Caco-2 (cell line): ENCODE measurements around the gene STON2. TPM values are rescaled to one million over a fixed set of nuclear protein-coding genes. Genes with fewer than 3 reads are reported as not detected.
"Not testable (repeated sequence)": the region's sequence is repeated elsewhere in the genome, so short reads cannot be mapped to it uniquely, and the experiment has no call there.

Source experiments
- BruUV-seq: library from RNA; stranded (reverse); fragments of 400-500 nt; replicated peaks from 2 replicates; lab custom pipeline; 2021; lab: Mats Ljungman, UMichigan
- CTCF ChIA-PET: fragments of 300-600 bp; sonication (Branson Sonifier 250); formaldehyde crosslinking; loops from one replicate; lab custom pipeline; 2022; ENCODE audit warnings: antibody characterized with exemption; lab: Charles Lee
- POLR2A ChIA-PET: fragments of 300-600 bp; sonication (Branson Sonifier 250); formaldehyde crosslinking; loops from one replicate; lab custom pipeline; 2022; ENCODE audit warnings: antibody characterized with exemption; lab: Charles Lee
- DNase-seq, 2 experiments: peaks; one replicate each; pipeline versions ENCODE4 v3.0.0 to v3.0.0-alpha.2; 2020 to 2022
- H3K27me3 ChIP-seq: replicated peaks from 2 replicates; pipeline ENCODE4 v1.6.0; 2011; ENCODE audit warnings: low read length; ENCODE audit not compliant: control insufficient read depth, insufficient read depth
- H3K36me3 ChIP-seq: 2 replicates; pipeline ENCODE4 v1.5.1; 2011; ENCODE audit warnings: low read length; ENCODE audit not compliant: control insufficient read depth, insufficient read depth
- H3K4me1 ChIP-seq: fragments of 250-450 bp; sonication (Bioruptor Pico); 2 replicates; pipeline ENCODE4 v1.5.1; 2020; ENCODE audit warnings: mild to moderate bottlenecking
- H3K4me3 ChIP-seq: 2 replicates; pipeline ENCODE4 v1.5.1; 2011; ENCODE audit warnings: low read depth, mild to moderate bottlenecking, control low read depth, low read length
- H3K9me3 ChIP-seq: fragments of 250-450 bp; sonication (Bioruptor Pico); 2 replicates; pipeline ENCODE4 v1.5.1; 2020; ENCODE audit warnings: mild to moderate bottlenecking, moderate library complexity
- H3K27ac Mint-ChIP-seq: one replicate; pipeline ENCODE4 v1.8.0; 2022; ENCODE audit warnings: mixed read lengths; ENCODE audit not compliant: unreplicated experiment
- H3K27me3 Mint-ChIP-seq: one replicate; pipeline ENCODE4 v1.8.0; 2022; ENCODE audit warnings: mixed read lengths; ENCODE audit not compliant: insufficient read depth, unreplicated experiment
- H3K36me3 Mint-ChIP-seq: one replicate; pipeline ENCODE4 v1.8.0; 2022; ENCODE audit warnings: mild to moderate bottlenecking, mixed read lengths; ENCODE audit not compliant: insufficient read depth, unreplicated experiment
- H3K4me1 Mint-ChIP-seq: one replicate; pipeline ENCODE4 v1.8.0; 2022; ENCODE audit warnings: low read depth, mixed read lengths; ENCODE audit not compliant: unreplicated experiment
- H3K4me3 Mint-ChIP-seq: one replicate; pipeline ENCODE4 v1.8.0; 2022; ENCODE audit warnings: mild to moderate bottlenecking, moderate library complexity, mixed read lengths; ENCODE audit not compliant: unreplicated experiment
- H3K9me3 Mint-ChIP-seq: one replicate; pipeline ENCODE4 v1.8.0; 2022; ENCODE audit warnings: mixed read lengths; ENCODE audit not compliant: unreplicated experiment
- intact Hi-C: fragments of 100-400 bp; cut with micrococcal nuclease; formaldehyde crosslinking; loops from one replicate; pipeline ENCODE4 v1.10.0; 2022; ENCODE audit not compliant: unreplicated experiment
- total RNA-seq: library from RNA; stranded (reverse); gene quantifications from 2 replicates; pipeline ENCODE4 v1.2.3, GENCODE V29; 2022
- TF ChIP-seq, protein P1 (sequence below), 2 experiments: fragments of 200-600 bp in 1 of 2; IDR thresholded peaks; 1 replicate in 1 of 2; 2 replicates in 1 of 2; pipeline versions ENCODE4 v1.5.1 to v1.8.0; 2011 to 2022; ENCODE audit warnings: antibody characterized with exemption in 1 of 2, control low read depth in 1 of 2, inconsistent platforms in 1 of 2, low read depth in 1 of 2, low read length in 1 of 2, mild to moderate bottlenecking in 1 of 2, moderate library complexity in 1 of 2; ENCODE audit not compliant: insufficient read depth in 1 of 2, severe bottlenecking in 1 of 2, unreplicated experiment in 1 of 2

Gene STON2
- total RNA-seq, 1 experiment from 2014 or later, result 43.5 TPM

- Mint-ChIP-seq H3K27me3 (no peaks in the 10 kb centered on the region), H3K36me3 (peaks cover 13% of the 10 kb centered on the region), H3K4me3 (no peak overlapping the region), H3K27ac (no peak overlapping the region), H3K9me3 (no peaks in the 10 kb centered on the region), H3K4me1 (peaks cover 32% of the 10 kb centered on the region)
- H3K27me3 ChIP-seq, result no peaks in the 10 kb centered on the region
- BruUV-seq, result no TSS peak
- no peaks in the 10 kb centered on the region for H3K9me3 ChIP-seq
- CTCF ChIA-PET, result no interaction called here
- POLR2A ChIA-PET, result no interaction called here
- TF ChIP-seq, protein P1, sequence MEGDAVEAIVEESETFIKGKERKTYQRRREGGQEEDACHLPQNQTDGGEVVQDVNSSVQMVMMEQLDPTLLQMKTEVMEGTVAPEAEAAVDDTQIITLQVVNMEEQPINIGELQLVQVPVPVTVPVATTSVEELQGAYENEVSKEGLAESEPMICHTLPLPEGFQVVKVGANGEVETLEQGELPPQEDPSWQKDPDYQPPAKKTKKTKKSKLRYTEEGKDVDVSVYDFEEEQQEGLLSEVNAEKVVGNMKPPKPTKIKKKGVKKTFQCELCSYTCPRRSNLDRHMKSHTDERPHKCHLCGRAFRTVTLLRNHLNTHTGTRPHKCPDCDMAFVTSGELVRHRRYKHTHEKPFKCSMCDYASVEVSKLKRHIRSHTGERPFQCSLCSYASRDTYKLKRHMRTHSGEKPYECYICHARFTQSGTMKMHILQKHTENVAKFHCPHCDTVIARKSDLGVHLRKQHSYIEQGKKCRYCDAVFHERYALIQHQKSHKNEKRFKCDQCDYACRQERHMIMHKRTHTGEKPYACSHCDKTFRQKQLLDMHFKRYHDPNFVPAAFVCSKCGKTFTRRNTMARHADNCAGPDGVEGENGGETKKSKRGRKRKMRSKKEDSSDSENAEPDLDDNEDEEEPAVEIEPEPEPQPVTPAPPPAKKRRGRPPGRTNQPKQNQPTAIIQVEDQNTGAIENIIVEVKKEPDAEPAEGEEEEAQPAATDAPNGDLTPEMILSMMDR (IDR thresholded peaks at IDR 0.05; ENCODE audit: insufficient read depth in 1 of 2, low read depth in 1 of 2, low read length in 1 of 2, severe bottlenecking in 1 of 2, unreplicated experiment in 1 of 2), result no peak
- H3K4me3 ChIP-seq, result no peak overlapping the region
- DNase-seq, result no peak
- peaks cover 5% of the 10 kb centered on the region for H3K4me1 ChIP-seq
- no peaks in the 10 kb centered on the region for H3K36me3 ChIP-seq
- intact Hi-C loops, result no loop called here
Measured at GRCh38 chr14:81432219-81432661, 32.1 kb upstream of the STON2 start.

DNA sequence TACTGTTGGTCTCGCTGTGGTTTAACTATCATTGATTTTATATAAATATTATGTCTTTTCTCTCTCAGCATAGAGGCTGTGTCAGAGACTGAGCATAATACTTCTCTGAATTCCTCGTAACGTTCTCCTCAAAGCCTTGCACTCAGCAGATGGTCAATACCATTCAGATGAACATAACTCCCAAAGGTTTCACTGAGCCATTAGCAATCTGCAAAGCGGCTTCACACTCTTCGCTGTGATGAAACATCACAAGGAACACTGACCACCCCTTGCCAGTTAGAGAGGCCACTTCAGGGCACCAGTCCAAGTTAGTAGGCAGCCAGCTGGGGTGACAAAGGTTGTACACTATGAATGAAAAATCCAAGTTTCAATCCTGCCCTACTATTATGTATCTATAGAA lies 30.1 kb upstream of the STON2 start:
- CTCF ChIA-PET, result no interaction called here
- DNase-seq, result no peak
- peaks cover 27% of the 10 kb centered on the region for H3K4me1 Mint-ChIP-seq

DNA sequence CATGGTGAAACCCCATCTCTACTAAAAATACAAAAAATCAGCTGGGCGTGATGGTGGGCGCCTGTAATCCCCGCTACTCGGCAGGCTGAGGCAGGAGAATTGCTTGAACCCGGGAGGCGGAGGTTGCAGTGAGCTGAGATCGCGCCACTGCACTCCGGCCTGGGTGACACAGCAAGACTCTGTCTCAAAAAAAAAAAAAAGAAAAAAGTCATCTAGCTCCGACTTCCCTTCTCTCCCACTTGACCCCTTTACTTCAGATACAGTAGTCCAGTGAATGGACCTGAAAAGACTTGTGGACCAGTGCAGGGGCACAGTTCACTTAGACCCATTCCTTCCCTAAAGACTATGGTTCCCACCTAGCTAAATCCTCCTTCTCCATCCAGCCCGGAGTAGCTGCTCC lies 29.6 kb upstream of the STON2 start:
- H3K4me3 Mint-ChIP-seq, CTCF ChIA-PET, DNase-seq, H3K4me3 ChIP-seq, intact Hi-C loops, H3K4me1 ChIP-seq, H3K36me3 ChIP-seq, H3K36me3 Mint-ChIP-seq, H3K27me3 Mint-ChIP-seq, H3K9me3 ChIP-seq, BruUV-seq, H3K27me3 ChIP-seq, H3K9me3 Mint-ChIP-seq, H3K27ac Mint-ChIP-seq, POLR2A ChIA-PET: not testable (repeated sequence)
- peaks cover 23% of the 10 kb centered on the region for H3K4me1 Mint-ChIP-seq

More for the DNA sequence above, 30.1 kb upstream of the STON2 start:
- Mint-ChIP-seq H3K27me3 (no peaks in the 10 kb centered on the region), H3K36me3 (peaks cover 5% of the 10 kb centered on the region), H3K27ac (no peak overlapping the region), H3K9me3 (no peaks in the 10 kb centered on the region), H3K4me3 (no peak overlapping the region)
- POLR2A ChIA-PET, result no interaction called here
- Histone ChIP-seq H3K27me3 (no peaks in the 10 kb centered on the region), H3K4me1 (peaks cover 5% of the 10 kb centered on the region), H3K4me3 (no peak overlapping the region), H3K9me3 (no peaks in the 10 kb centered on the region), H3K36me3 (no peaks in the 10 kb centered on the region)
- intact Hi-C loops, result no loop called here
- TF ChIP-seq, protein P1 (IDR thresholded peaks at IDR 0.05; ENCODE audit: insufficient read depth in 1 of 2, low read depth in 1 of 2, low read length in 1 of 2, severe bottlenecking in 1 of 2, unreplicated experiment in 1 of 2), result no peak
- BruUV-seq, result no TSS peak

GRCh38 chr14:81429028-81429427 lies 28.9 kb upstream of the STON2 start:
- Histone ChIP-seq H3K9me3 (no peaks in the 10 kb centered on the region), H3K36me3 (no peaks in the 10 kb centered on the region), H3K27me3 (no peaks in the 10 kb centered on the region), H3K4me3 (no peak overlapping the region), H3K4me1 (peaks cover 5% of the 10 kb centered on the region)
- no peak overlapping the region for H3K27ac Mint-ChIP-seq
- H3K27me3 Mint-ChIP-seq, result no peaks in the 10 kb centered on the region
- BruUV-seq, result no TSS peak
- no peaks in the 10 kb centered on the region for H3K9me3 Mint-ChIP-seq
- TF ChIP-seq, protein P1 (IDR thresholded peaks at IDR 0.05; ENCODE audit: insufficient read depth in 1 of 2, low read depth in 1 of 2, low read length in 1 of 2, severe bottlenecking in 1 of 2, unreplicated experiment in 1 of 2), result no peak
- H3K4me3 Mint-ChIP-seq, result no peak overlapping the region
- POLR2A ChIA-PET, result no interaction called here
- H3K36me3 Mint-ChIP-seq, result peaks cover 11% of the 10 kb centered on the region
- intact Hi-C loops, result no loop called here
- CTCF ChIA-PET, result no interaction called here
- no peak for DNase-seq
- H3K4me1 Mint-ChIP-seq, result peaks cover 20% of the 10 kb centered on the region
